Measurements from ENCODE around the gene BTNL2. TPM values are rescaled to one million over a fixed set of nuclear protein-coding genes. Genes with fewer than 3 reads are reported as not detected.

The BTNL2 gene
- polyA plus RNA-seq, 1 experiment = not detected

- H3K36me3 ChIP-seq (ENCODE audit: control insufficient read depth, insufficient read depth, low read length) = no peaks in the 10 kb centered on the region
- H3K4me3 ChIP-seq (ENCODE audit: low read depth, low read length) = no peak overlapping the region
- ChIA-PET POLR2A (no interaction called here), CTCF (no interaction called here)
- TF ChIP-seq CTCF (IDR thresholded peaks at IDR 0.05; ENCODE audit: insufficient read depth, low read depth, low read length) = no peak
- no peak for DNase-seq (ENCODE audit: low read depth)
- H3K27me3 ChIP-seq (ENCODE audit: control insufficient read depth, insufficient read depth, low read length) = no peaks in the 10 kb centered on the region
These were observed 13.1 kb downstream of the BTNL2 start for GRCh38 chr6:32393665-32394420.

GRCh38 chr6:32391505-32391904 lies 15.5 kb downstream of the BTNL2 start:
- Histone ChIP-seq H3K36me3 (ENCODE audit: control insufficient read depth, insufficient read depth, low read length) (no peaks in the 10 kb centered on the region), H3K4me3 (ENCODE audit: low read depth, low read length) (no peak overlapping the region), H3K27me3 (ENCODE audit: control insufficient read depth, insufficient read depth, low read length) (no peaks in the 10 kb centered on the region)
- no peak for DNase-seq (ENCODE audit: low read depth)
- no peak for TF ChIP-seq CTCF (IDR thresholded peaks at IDR 0.05; ENCODE audit: insufficient read depth, low read depth, low read length)
- POLR2A ChIA-PET = no interaction called here
- CTCF ChIA-PET = no interaction called here

GRCh38 chr6:32387589-32388340 lies 19.2 kb downstream of the BTNL2 start:
- no peaks in the 10 kb centered on the region for H3K36me3 ChIP-seq (ENCODE audit: control insufficient read depth, insufficient read depth, low read length)
- POLR2A ChIA-PET = no interaction called here
- CTCF ChIA-PET = interaction anchor here (0.7 kb wide), 1 partner anchor 13 kb away, joined by 3 read pairs; no protein-coding TSS in a partner anchor
- no peak for TF ChIP-seq CTCF (IDR thresholded peaks at IDR 0.05; ENCODE audit: insufficient read depth, low read depth, low read length)
- no peaks in the 10 kb centered on the region for H3K27me3 ChIP-seq (ENCODE audit: control insufficient read depth, insufficient read depth, low read length)
- no peak overlapping the region for H3K4me3 ChIP-seq (ENCODE audit: low read depth, low read length)
- no peak for DNase-seq (ENCODE audit: low read depth)

- H3K27me3 ChIP-seq (ENCODE audit: control insufficient read depth, insufficient read depth, low read length) = no peaks in the 10 kb centered on the region
- no peaks in the 10 kb centered on the region for H3K36me3 ChIP-seq (ENCODE audit: control insufficient read depth, insufficient read depth, low read length)
- no peak overlapping the region for H3K4me3 ChIP-seq (ENCODE audit: low read depth, low read length)
- DNase-seq (ENCODE audit: low read depth) = no peak
- ChIA-PET CTCF (no interaction called here), POLR2A (no interaction called here)
- no peak for TF ChIP-seq CTCF (IDR thresholded peaks at IDR 0.05; ENCODE audit: insufficient read depth, low read depth, low read length)
These were observed 20.9 kb downstream of the BTNL2 start for GRCh38 chr6:32386040-32386439.

- ChIA-PET POLR2A (no interaction called here), CTCF (interaction anchor here (1.1 kb wide), 1 partner anchor 15 kb away, joined by 3 read pairs; no protein-coding TSS in a partner anchor)
- Histone ChIP-seq H3K4me3 (ENCODE audit: low read depth, low read length) (no peak overlapping the region), H3K36me3 (ENCODE audit: control insufficient read depth, insufficient read depth, low read length) (no peaks in the 10 kb centered on the region), H3K27me3 (ENCODE audit: control insufficient read depth, insufficient read depth, low read length) (no peaks in the 10 kb centered on the region)
- no peak for TF ChIP-seq CTCF (IDR thresholded peaks at IDR 0.05; ENCODE audit: insufficient read depth, low read depth, low read length)
- DNase-seq (ENCODE audit: low read depth) = no peak
These were observed 24.1 kb downstream of the BTNL2 start for GRCh38 chr6:32382757-32383420.
